ENCODE data around the gene ELP1.

GRCh38 chr9:108980893-108981292, 47.0 kb upstream of the ELP1 start:
- no peak for TF ChIP-seq CTCF (IDR thresholded peaks at IDR 0.05)
- TF ChIP-seq POLR2A (IDR thresholded peaks at IDR 0.05) = no peak
- TF ChIP-seq EP300 (IDR thresholded peaks at IDR 0.05) = no peak
